Activated CD4-positive, alpha-beta T cell treated with anti-CD3 and anti-CD28 coated beads, Interleukin-10, Interleukin-2, amounts not matched to agents 100 ng/mL and 50 ng/mL, durations not matched to agents 16 hours and 8 hours (primary cell): Measurements from ENCODE around the gene GOLGA6A.
"Not testable (repeated sequence)": the region's sequence is repeated elsewhere in the genome, so short reads cannot be mapped to it uniquely, and the experiment has no call there.

ENCODE experiments used
- DNase-seq: peaks from one replicate; pipeline ENCODE4 v3.0.0-alpha.2; 2020

Gene GOLGA6A

DNA sequence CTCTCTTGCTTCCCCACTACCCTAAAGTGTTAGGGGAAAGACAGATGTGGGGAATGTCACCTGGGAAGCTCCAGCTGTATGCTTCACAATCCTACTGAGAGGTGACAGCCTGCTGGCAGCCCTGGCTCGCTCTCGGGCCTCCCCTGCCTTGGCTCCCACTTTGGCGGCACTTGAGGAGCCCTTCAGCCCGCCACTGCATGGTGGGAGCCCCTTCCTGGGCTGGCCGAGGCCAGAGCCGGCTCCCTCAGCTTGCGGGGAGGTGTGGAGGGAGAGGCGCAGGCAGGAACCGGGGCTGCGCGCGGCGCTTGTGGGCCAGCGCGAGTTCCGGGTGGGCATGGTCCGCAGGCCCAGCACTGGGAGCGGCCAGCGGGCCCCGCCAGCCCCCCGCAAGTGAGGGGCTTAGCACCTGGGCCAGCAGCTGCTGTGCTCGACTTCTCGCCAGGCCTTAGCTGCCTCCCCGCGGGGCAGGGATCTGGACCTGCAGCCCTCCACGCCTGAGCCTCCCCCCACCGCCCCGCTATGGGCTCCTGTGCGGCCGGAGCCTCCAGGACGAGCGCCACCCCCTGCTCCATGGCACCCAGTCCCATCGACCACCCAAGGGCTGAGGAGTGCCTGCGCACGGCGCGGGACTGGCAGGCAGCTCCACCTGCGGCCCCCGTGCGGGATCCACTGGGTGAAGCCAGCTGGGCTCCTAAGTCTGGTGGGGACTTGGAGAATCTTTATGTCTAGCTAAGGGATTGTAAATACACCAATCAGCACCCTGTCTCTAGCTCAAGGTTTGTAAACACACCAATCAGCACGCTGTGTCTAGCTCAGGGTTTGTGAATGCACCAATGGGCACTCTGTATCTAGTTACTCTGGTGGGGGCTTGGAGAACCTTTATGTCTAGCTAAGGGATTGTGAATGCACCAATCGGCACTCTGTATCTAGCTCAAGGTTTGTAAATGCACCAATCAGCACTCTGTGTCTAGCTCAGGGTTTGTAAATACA is 29.8 kb downstream of the GOLGA6A start:
- not testable (repeated sequence) for DNase-seq

DNA sequence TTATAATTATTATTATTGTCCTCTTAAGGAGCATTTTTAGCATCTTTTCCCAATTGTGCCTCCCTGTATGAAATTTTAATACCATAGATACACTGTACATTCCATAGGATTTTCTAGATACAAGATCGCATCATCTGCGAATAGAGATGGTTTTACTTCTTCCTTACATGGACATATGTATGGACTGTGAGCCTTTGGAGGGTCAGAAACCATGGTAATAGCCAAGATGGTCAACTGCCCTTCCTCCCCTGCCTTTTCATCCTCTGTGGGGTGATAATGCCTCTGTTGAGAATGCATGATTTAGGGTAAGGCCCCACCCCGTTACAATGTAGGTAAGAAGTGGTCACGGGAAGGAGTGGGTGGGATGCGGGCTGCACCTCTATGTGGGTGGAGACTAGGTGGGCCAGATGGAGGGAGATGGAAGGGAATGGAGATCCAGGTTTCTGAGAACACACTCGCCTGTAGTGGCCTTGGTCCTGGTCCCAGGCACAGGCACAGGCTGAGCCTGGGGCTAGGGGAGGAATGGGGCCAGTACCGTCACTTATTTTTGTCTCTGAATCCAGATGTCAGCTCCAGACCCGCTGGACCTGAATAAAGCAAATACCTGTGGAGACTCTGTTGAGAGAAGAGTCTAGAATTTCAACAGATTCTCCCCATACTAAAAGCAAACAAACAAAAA is 31.7 kb downstream of the GOLGA6A start:
- no peak for DNase-seq

- DNase-seq = no peak
Observed at GRCh38 chr15:74050127-74050526, 32.2 kb downstream of the GOLGA6A start.

GRCh38 chr15:74046275-74046674 is 36.1 kb downstream of the GOLGA6A start:
- DNase-seq = no peak

DNA sequence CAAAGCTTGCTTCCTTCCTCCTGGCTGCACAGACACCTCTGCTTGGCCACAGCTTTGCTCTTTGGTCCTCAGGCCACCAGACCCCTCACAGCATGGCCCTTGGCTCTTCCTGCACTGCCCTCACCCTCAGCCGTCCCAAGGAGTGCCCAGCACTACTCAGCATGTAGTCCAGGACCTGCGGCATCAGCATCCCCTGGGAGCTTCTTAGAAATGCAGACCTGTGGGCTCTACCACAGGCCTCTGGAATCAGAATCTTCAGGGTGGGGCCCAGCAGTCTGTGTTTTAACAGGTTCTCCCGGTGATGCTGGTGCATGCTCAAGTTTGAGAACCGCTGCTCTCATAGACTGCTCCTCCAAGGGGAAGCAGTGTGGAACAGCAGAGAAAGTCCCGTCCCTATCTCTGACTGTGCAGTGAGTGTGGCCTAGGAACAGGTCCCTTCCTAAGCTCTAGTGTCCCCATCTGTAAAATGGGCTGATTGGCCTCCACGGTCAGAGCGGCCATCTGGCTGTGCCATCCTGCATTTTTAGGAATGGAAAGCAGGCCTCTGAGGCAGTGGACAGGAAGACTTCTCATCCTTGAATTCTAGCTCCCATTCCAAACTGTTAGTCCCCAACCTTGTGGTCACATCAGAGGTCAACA is 36.6 kb downstream of the GOLGA6A start:
- no peak for DNase-seq

GRCh38 chr15:74045184-74045583 is 37.2 kb downstream of the GOLGA6A start:
- no peak for DNase-seq

DNA sequence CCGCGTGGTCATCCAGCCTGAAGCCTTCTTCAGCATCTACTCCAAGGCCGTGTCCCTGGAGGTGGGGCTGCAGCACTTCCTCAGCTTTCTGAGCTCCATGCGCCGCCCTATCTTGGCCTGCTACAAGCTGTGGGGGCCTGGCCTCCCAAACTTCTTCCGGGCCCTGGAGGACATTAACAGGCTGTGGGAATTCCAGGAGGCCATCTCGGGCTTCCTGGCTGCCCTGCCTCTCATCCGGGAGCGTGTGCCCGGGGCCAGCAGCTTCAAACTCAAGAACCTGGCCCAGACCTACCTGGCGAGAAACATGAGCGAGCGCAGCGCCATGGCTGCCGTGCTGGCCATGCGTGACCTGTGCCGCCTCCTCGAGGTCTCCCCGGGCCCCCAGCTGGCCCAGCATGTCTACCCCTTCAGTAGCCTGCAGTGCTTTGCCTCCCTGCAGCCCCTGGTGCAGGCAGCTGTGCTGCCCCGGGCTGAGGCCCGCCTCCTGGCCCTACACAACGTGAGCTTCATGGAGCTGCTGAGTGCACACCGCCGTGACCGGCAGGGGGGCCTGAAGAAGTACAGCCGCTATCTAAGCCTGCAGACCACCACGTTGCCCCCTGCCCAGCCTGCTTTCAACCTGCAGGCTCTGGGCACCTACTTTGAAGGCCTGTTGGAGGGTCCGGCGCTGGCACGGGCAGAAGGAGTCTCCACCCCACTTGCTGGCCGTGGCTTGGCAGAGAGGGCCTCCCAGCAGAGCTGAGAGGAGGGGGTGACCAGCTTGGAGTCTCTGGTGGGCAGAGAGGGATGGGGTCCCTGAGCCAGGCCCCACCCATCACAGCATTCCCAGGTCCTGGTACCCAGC is 37.9 kb downstream of the GOLGA6A start:
- DNase-seq = no peak

- no peak for DNase-seq
Observed at GRCh38 chr15:74043425-74044266, 38.7 kb downstream of the GOLGA6A start.

- no peak for DNase-seq
Observed at GRCh38 chr15:74042603-74043424, 39.5 kb downstream of the GOLGA6A start.

DNA sequence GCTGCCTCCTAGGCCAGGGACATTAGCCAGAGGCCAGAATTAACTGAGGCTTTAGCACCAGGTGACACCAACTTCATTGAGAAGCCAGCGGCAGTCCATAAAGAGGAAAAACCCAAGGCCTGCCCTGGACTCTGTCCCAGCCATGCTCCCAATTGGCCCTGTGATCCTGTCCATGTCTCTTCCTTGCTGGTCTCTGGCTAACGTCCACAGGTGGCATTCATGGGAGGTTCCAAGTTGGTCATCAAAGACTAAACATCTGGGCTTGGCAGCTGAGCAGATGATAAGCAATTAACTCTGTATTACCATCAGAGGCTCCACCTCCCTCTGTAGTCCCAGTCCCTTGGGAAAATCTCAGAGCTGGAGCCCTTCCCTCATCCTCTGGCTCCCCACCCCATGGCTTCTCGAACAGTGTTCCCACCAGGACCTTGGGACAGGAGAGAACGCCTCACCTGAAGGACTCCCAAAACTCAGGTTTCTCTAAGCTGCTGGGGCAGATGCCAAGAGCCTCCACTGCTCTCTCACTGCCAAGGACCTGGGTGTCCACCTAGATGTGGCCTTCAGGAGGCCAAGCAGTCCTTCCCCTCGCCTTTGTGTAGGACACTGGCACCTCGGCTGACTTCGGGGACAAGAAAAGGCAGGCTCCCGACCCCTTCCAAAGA is 40.4 kb downstream of the GOLGA6A start:
- DNase-seq = no peak

DNA sequence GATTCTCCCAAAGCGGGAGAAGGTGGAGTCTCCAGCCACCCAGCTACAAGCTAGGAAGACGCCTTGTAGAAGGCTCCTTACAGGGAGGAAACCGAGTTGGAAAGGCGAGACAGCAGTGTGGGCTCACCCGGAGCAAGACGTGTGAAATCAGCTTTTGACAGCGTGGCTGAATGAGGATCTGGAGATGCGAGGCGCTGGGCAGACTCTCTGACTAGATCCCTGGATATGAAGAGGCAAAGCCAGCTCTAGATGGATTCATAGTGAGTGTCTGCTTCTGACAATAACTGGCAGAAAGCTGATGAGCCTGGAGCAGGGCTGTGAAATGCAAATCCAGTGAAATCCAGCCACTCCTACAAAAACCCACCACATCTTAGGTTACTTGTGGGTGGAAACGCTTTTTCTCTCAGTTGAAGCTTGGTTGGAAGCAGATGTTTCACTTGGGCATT is 41.0 kb downstream of the GOLGA6A start:
- DNase-seq = no peak

DNA sequence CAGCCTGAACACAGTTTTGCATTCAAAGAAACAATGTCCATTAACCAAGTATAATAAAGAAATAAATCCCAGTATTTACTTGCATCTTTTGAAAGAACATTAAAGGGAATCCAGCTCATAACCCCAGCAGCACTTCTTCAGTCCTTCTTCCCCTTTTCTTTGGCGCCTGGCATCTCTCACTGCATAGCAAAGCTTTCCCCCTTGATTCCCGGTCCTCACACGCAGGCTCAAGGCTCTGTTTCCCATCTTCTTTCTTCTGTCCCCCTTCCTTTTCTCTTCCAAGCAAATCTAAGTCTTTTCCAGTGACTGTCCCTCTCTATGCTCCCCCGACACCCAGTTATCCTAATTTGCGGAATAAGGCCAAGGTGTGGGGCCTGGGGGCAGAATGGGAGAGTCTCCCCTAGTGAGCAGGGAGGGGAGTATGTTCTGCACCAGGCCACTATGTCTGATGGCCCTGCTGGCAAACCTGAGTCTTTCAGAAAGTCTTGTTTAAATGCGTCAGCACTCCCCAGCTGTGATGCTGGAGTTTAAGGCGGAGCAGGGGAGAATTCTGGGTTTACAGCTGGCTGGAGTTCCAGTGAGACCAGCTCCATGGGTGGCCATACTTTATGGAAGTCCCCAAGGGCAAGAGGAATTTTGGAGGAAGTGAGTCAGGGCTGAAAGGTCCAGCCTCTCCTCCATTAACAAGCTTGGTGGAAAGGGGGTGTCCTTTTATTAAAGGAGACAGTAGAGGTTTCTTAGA is 42.1 kb downstream of the GOLGA6A start:
- no peak for DNase-seq

GRCh38 chr15:74039656-74040010 is 42.7 kb downstream of the GOLGA6A start:
- DNase-seq = no peak

- DNase-seq = no peak
Observed at GRCh38 chr15:74038707-74039655, 43.4 kb downstream of the GOLGA6A start.

DNA sequence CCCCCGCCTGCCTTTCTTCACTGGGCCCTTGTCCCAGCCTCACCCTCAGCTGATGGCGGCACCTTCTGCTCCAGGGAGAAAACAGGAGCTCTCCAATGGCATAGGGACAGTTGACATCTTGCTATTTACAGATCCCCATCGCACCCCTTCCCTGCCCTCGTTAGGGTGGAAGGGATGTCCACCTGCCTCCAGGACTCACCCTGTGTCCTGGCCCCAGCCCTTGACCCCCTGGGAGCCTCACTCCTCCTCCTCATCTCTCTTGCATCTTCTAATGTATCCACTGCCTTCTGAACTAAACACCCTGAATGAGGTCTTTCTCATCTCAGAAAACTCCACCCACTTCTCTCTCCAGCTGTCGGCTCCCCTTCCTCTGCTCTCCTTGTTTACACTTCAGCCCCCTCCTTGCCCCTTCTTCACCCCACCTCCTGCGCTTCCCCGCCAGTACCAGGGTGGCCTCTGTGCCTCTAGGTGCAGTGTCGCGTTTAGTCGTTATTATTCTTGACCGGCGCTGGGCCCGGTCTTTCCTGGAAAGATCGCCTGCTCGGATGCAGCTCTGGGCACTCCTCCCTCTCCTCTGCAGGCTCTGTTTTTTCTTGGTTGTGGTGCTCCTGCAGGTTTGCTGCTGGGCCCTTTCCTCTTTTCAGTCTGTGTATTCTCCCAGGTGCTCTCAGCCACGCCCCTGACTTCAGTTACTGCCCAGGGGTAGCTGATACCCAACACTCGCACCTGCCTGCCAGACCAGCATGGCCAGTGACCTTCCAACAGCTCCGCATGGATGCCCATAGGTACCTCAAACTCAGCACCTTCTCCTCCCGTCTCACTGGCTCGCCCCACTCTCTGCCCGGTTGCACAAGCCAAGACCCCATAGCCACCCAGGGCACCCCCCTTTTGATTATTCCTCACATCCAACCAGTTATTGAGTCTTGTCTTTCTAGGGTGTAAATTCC is 44.9 kb downstream of the GOLGA6A start:
- DNase-seq = no peak

- DNase-seq = no peak
Observed at GRCh38 chr15:74036271-74037170, 45.8 kb downstream of the GOLGA6A start.
